HG03558 (cell line): Measurements from ENCODE around the gene KAZALD1.

Experiments used
- ATAC-seq: cut with Tn5 transposase; IDR thresholded peaks from one replicate; pipeline ENCODE4 v1.9.1; 2021; ENCODE audit warnings: moderate number of reproducible peaks; ENCODE audit not compliant: unreplicated experiment; ENCODE audit errors: extremely low read depth

Gene KAZALD1

DNA sequence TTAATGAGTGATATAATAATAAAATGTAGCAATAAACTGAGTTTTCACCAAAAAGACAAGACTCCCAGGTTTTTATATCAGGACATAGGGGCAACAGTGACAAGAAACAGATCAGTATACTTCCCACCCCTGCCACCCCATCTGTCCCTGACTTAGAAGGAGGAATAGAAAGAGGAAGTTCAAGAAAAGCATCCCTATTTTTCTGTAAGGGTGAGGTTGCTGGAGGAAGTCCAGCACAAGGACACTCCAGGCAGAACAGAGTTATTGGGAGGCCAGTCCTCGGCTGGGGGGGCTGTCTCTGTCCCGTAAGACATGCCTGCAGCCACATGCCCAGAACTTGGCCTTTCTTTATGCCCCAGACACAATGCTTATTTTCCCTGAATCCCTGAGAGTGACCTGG is 52.9 kb downstream of the KAZALD1 start:
- ATAC-seq = no peak
